Measurements from ENCODE around the gene ZCWPW1. TPM values are rescaled to one million over a fixed set of nuclear protein-coding genes. Genes with fewer than 3 reads are reported as not detected.

The ZCWPW1 gene
- total and polyA plus RNA-seq, 2 experiments from 2014 or later, result 0.59 to 2.7 TPM

DNA sequence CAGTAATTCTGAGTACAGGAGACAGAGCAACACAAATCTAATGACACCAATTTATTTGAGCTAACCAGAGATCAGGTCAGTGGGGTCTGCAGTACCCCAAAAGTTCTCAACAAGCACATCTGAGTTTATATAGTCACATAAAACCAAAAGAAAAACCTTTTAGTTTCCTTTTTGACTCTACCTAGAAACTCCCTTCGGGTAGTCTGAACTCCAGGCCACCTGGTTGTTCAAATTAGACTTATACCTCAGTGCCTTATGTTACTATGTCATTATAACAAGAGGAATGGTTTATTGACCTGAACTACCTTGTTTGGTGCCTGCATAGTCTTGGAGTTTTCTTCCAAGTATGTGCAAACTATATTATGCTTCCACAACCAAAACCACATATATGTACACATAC, 14.6 kb downstream of the ZCWPW1 start:
- Mint-ChIP-seq H3K9me3 (no peaks in the 10 kb centered on the region), H3K27me3 (ENCODE audit: insufficient read depth, low read depth, poor library complexity) (no peaks in the 10 kb centered on the region), H3K27ac (no peak overlapping the region), H3K4me1 (peaks cover 3% of the 10 kb centered on the region; the same call in 1 of the 3 replicates), H3K36me3 (ENCODE audit: low read depth) (no peaks in the 10 kb centered on the region), H3K4me3 (no peak overlapping the region)
- TF ChIP-seq NANOG (IDR thresholded peaks at IDR 0.05; ENCODE audit: borderline replicate concordance) (no peak), STAT1 (IDR thresholded peaks at IDR 0.05; ENCODE audit: unreplicated experiment) (no peak), EZH2 (IDR thresholded peaks at IDR 0.05; ENCODE audit: low read depth, unreplicated experiment) (no peak), EZH2phosphoT487 (IDR thresholded peaks at IDR 0.05; ENCODE audit: unreplicated experiment) (no peak), JUNB (IDR thresholded peaks at IDR 0.05; ENCODE audit: unreplicated experiment) (no peak)
- TF ChIP-seq, protein P1, sequence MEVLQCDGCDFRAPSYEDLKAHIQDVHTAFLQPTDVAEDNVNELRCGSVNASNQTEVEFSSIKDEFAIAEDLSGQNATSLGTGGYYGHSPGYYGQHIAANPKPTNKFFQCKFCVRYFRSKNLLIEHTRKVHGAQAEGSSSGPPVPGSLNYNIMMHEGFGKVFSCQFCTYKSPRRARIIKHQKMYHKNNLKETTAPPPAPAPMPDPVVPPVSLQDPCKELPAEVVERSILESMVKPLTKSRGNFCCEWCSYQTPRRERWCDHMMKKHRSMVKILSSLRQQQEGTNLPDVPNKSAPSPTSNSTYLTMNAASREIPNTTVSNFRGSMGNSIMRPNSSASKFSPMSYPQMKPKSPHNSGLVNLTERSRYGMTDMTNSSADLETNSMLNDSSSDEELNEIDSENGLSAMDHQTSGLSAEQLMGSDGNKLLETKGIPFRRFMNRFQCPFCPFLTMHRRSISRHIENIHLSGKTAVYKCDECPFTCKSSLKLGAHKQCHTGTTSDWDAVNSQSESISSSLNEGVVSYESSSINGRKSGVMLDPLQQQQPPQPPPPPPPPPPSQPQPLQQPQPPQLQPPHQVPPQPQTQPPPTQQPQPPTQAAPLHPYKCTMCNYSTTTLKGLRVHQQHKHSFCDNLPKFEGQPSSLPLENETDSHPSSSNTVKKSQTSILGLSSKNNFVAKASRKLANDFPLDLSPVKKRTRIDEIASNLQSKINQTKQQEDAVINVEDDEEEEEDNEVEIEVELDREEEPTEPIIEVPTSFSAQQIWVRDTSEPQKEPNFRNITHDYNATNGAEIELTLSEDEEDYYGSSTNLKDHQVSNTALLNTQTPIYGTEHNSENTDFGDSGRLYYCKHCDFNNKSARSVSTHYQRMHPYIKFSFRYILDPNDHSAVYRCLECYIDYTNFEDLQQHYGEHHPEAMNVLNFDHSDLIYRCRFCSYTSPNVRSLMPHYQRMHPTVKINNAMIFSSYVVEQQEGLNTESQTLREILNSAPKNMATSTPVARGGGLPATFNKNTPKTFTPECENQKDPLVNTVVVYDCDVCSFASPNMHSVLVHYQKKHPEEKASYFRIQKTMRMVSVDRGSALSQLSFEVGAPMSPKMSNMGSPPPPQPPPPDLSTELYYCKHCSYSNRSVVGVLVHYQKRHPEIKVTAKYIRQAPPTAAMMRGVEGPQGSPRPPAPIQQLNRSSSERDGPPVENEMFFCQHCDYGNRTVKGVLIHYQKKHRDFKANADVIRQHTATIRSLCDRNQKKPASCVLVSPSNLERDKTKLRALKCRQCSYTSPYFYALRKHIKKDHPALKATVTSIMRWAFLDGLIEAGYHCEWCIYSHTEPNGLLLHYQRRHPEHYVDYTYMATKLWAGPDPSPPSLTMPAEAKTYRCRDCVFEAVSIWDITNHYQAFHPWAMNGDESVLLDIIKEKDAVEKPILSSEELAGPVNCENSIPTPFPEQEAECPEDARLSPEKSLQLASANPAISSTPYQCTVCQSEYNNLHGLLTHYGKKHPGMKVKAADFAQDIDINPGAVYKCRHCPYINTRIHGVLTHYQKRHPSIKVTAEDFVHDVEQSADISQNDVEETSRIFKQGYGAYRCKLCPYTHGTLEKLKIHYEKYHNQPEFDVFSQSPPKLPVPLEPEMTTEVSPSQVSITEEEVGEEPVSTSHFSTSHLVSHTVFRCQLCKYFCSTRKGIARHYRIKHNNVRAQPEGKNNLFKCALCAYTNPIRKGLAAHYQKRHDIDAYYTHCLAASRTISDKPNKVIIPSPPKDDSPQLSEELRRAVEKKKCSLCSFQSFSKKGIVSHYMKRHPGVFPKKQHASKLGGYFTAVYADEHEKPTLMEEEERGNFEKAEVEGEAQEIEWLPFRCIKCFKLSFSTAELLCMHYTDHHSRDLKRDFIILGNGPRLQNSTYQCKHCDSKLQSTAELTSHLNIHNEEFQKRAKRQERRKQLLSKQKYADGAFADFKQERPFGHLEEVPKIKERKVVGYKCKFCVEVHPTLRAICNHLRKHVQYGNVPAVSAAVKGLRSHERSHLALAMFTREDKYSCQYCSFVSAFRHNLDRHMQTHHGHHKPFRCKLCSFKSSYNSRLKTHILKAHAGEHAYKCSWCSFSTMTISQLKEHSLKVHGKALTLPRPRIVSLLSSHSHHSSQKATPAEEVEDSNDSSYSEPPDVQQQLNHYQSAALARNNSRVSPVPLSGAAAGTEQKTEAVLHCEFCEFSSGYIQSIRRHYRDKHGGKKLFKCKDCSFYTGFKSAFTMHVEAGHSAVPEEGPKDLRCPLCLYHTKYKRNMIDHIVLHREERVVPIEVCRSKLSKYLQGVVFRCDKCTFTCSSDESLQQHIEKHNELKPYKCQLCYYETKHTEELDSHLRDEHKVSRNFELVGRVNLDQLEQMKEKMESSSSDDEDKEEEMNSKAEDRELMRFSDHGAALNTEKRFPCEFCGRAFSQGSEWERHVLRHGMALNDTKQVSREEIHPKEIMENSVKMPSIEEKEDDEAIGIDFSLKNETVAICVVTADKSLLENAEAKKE (CRISPR knock-in tag; IDR thresholded peaks at IDR 0.05), result no peak
- TF ChIP-seq, protein P2, sequence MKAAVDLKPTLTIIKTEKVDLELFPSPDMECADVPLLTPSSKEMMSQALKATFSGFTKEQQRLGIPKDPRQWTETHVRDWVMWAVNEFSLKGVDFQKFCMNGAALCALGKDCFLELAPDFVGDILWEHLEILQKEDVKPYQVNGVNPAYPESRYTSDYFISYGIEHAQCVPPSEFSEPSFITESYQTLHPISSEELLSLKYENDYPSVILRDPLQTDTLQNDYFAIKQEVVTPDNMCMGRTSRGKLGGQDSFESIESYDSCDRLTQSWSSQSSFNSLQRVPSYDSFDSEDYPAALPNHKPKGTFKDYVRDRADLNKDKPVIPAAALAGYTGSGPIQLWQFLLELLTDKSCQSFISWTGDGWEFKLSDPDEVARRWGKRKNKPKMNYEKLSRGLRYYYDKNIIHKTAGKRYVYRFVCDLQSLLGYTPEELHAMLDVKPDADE (IDR thresholded peaks at IDR 0.05), result no peak
- TF ChIP-seq, protein P3, sequence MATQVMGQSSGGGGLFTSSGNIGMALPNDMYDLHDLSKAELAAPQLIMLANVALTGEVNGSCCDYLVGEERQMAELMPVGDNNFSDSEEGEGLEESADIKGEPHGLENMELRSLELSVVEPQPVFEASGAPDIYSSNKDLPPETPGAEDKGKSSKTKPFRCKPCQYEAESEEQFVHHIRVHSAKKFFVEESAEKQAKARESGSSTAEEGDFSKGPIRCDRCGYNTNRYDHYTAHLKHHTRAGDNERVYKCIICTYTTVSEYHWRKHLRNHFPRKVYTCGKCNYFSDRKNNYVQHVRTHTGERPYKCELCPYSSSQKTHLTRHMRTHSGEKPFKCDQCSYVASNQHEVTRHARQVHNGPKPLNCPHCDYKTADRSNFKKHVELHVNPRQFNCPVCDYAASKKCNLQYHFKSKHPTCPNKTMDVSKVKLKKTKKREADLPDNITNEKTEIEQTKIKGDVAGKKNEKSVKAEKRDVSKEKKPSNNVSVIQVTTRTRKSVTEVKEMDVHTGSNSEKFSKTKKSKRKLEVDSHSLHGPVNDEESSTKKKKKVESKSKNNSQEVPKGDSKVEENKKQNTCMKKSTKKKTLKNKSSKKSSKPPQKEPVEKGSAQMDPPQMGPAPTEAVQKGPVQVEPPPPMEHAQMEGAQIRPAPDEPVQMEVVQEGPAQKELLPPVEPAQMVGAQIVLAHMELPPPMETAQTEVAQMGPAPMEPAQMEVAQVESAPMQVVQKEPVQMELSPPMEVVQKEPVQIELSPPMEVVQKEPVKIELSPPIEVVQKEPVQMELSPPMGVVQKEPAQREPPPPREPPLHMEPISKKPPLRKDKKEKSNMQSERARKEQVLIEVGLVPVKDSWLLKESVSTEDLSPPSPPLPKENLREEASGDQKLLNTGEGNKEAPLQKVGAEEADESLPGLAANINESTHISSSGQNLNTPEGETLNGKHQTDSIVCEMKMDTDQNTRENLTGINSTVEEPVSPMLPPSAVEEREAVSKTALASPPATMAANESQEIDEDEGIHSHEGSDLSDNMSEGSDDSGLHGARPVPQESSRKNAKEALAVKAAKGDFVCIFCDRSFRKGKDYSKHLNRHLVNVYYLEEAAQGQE (IDR thresholded peaks at IDR 0.05; ENCODE audit: unreplicated experiment), result no peak
- Histone ChIP-seq H3K4me1 (ENCODE audit: insufficient read depth) (no peaks in the 10 kb centered on the region), H2AFZ (no peak overlapping the region), H3K27me3 (ENCODE audit: insufficient read depth) (no peaks in the 10 kb centered on the region), H3K4me3 (no peak overlapping the region), H3K36me3 (ENCODE audit: insufficient read depth) (no peaks in the 10 kb centered on the region), H3K4me2 (no peak overlapping the region), H3F3A (replicated peaks; ENCODE audit: low read depth) (no peaks in the 10 kb centered on the region), H3K27ac (ENCODE audit: low read depth) (no peak overlapping the region), H3K79me2 (replicated peaks; ENCODE audit: insufficient read depth) (no peaks in the 10 kb centered on the region), H3K9me2 (ENCODE audit: insufficient read depth) (no peaks in the 10 kb centered on the region), H4K20me1 (replicated peaks; ENCODE audit: insufficient read depth) (no peaks in the 10 kb centered on the region; the same call in 1 of the 2 replicates)
- no peak for DNase-seq (ENCODE audit: low spot score)
- ATAC-seq, result no peak

Data from GM23338 (cell line).